ENCODE data around the gene LMX1A.

- no peak for TF ChIP-seq CTCF (conservative IDR thresholded peaks at IDR 0.05; ENCODE audit: low read length)
- TF ChIP-seq EZH2phosphoT487 (IDR thresholded peaks at IDR 0.05; ENCODE audit: borderline replicate concordance): no peak
These were observed 32.5 kb downstream of the LMX1A start for GRCh38 chr1:165324050-165324449.
